Motor neuron (in vitro differentiated cells): Measurements from ENCODE around the gene OLFML3. TPM values are rescaled to one million over a fixed set of nuclear protein-coding genes. Genes with fewer than 3 reads are reported as not detected.

Source experiments
- ATAC-seq, 8 experiments: fragments of 200-7000 bp; cut with Tn5 transposase; replicated peaks in 6 of 8; 2 replicates each; pipeline ENCODE4 v1.8.0; 2021; ENCODE audit warnings: mild to moderate bottlenecking in 8 of 8, moderate library complexity in 8 of 8
- H3K27ac ChIP-seq, 2 donors: fragments of 250-450 bp; sonication (Bioruptor Pico); 2 replicates each; pipeline ENCODE4 v1.9.0; 2021; ENCODE audit warnings: antibody characterized with exemption in 2 of 2, mild to moderate bottlenecking in 2 of 2, moderate library complexity in 1 of 2
- H3K4me1 ChIP-seq, 2 donors: fragments of 250-450 bp; sonication (Bioruptor Pico); replicated peaks in 1 of 2; 2 replicates each; pipeline ENCODE4 v1.6.1; 2021; ENCODE audit warnings: antibody characterized with exemption in 2 of 2, mild to moderate bottlenecking in 2 of 2, moderate library complexity in 1 of 2
- H3K4me3 ChIP-seq, 5 donors: fragments of 250-450 bp; sonication (Bioruptor Pico); 2 replicates each; pipeline ENCODE4 v1.9.0; 2021; ENCODE audit warnings: antibody characterized with exemption in 5 of 5, mild to moderate bottlenecking in 5 of 5, moderate library complexity in 4 of 5
- WGBS, 10 experiments: fragments of 450-650 bp; shearing (Covaris generic); methylation state at CpG; one replicate each; pipeline ENCODE4 v1.0.0; 2022; 5-methylcytosine and 5-hydroxymethylcytosine counted together
- in situ Hi-C, 9 experiments: fragments of 400-800 bp; cut with MboI; loops; one replicate each; pipeline ENCODE4 v1.15.0; 2021; ENCODE audit warnings: low sequenced_read_pairs in 9 of 9, low pct_unique_long_range_greater_than_20kb in 2 of 9; ENCODE audit not compliant: unreplicated experiment in 9 of 9
- total RNA-seq, 8 experiments: library from RNA; unstranded; fragments of 300-600 nt; gene quantifications; 2 replicates each; pipeline versions ENCODE4 v1.2.3 to v1.2.4, GENCODE V29; 2022

OLFML3 gene
- total RNA-seq, 8 experiments from 2014 or later = 0.27 to 172 (median 3.8) TPM

DNA sequence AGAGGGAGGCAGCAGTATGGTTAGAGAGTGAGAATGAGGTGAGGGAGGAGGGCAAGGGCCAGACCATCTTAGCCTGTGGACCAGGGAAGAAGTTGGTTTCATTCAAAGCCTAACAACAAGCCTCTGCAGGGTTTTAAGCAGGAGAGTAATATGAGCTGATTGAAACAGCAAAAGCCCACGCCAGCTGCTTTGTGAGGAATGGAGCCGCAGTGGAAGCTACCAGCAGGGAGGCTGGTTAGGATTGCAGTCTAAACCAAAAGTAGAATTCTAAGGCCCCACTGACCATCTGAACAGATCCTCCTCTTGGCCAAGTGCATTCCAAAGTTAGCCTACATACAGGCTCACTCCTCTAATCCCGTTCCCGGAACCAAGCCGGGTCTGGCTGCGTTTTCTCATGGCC, 44.8 kb downstream of the OLFML3 start:
- ATAC-seq = no peak
- Histone ChIP-seq H3K4me3 (no peak overlapping the region), H3K27ac (no peak overlapping the region), H3K4me1 (no peaks in the 10 kb centered on the region)
- 27 to 96% (median 86%) methylated on average over 3 to 6 of the region's 6 CpGs; no CpG with 5 or more reads in 1 of the 10 experiments for WGBS, 10 experiments
- in situ Hi-C loops = no loop called here

- Histone ChIP-seq H3K27ac (no peak overlapping the region), H3K4me1 (no peaks in the 10 kb centered on the region), H3K4me3 (no peak overlapping the region)
- WGBS, 10 experiments = 20 to 98% (median 84%) methylated on average over 1 to 4 of the region's 5 CpGs; no CpG with 5 or more reads in 3 of the 10 experiments
- in situ Hi-C loops = no loop called here
- no peak for ATAC-seq
Observed at GRCh38 chr1:114025609-114026401, 46.5 kb downstream of the OLFML3 start.

DNA sequence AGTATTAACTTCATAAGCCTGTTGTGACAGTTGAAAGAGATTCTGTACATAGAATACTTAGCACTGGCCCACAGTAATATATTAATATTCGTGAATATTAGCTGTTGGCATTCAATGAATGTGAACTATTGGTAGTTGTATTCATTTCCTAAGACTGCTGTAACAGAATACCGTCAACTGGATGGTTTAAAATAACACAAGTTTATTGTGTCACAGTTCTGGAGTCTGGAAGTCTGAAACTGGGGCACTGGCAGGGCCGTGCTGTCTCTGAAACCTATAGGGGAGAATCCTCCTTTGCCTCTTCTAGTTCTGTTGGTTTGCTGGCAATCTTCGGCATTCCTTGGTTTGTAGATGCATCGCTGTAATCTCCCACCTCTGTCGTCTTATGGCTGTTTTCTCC, 47.5 kb downstream of the OLFML3 start:
- ATAC-seq = no peak
- in situ Hi-C loops = no loop called here
- H3K4me1 ChIP-seq = no peaks in the 10 kb centered on the region
- no peak overlapping the region for H3K4me3 ChIP-seq
- WGBS, 10 experiments = 41 to 90% (median 80%) methylated on average over 2 to 6 of the region's 6 CpGs; no CpG with 5 or more reads in 3 of the 10 experiments
- no peak overlapping the region for H3K27ac ChIP-seq

Other genes with a start within 250 kb of the OLFML3 start
- 10 to 100 TPM; 15.8 to 41.4 (median 22.8) TPM for gene PHTF1, start 220.0 kb upstream of the OLFML3 start, total RNA-seq
- 10 to 100 TPM in 6 of 8 experiments, 1 to 10 TPM in 2; 5.1 to 37.1 (median 22.4) TPM for gene RSBN1, start 167.0 kb upstream of the OLFML3 start, total RNA-seq
- gene PTPN22, start 107.8 kb upstream of the OLFML3 start, total RNA-seq = 1 to 10 TPM in 1 of 8 experiments, under 1 TPM in 4, not detected in 3; 0.11 to 1.0 (median 0.18) TPM
- 1 to 10 TPM in 2 of 8 experiments, under 1 TPM in 6; 0.20 to 3.5 (median 0.61) TPM for gene BCL2L15, start 91.9 kb upstream of the OLFML3 start, total RNA-seq
- 10 to 100 TPM; 15.3 to 45.2 (median 24.7) TPM for gene AP4B1, start 74.7 kb upstream of the OLFML3 start, total RNA-seq
- 10 to 100 TPM in 1 of 8 experiments, 1 to 10 TPM in 7; 1.6 to 14.2 (median 6.4) TPM for gene DCLRE1B, start 74.1 kb upstream of the OLFML3 start, total RNA-seq
- gene HIPK1, start 50.1 kb upstream of the OLFML3 start, total RNA-seq = 10 to 100 TPM; 12.5 to 59.5 (median 30.9) TPM
- gene SYT6, start 174.4 kb downstream of the OLFML3 start, total RNA-seq = 10 to 100 TPM in 4 of 8 experiments, 1 to 10 TPM in 1, under 1 TPM in 2, not detected in 1; 0.10 to 13.9 (median 10.7) TPM